Measurements from ENCODE around the gene ESYT3.

ESYT3 gene

GRCh38 chr3:138455801-138456716, 21.6 kb downstream of the ESYT3 start:
- Histone ChIP-seq H3K9ac (ENCODE audit: low read depth, low read length) (no peak overlapping the region), H3K4me3 (ENCODE audit: low read depth, low read length) (no peak overlapping the region), H3K36me3 (ENCODE audit: control insufficient read depth, insufficient read depth, low read length) (peaks cover 12% of the 10 kb centered on the region; the same call in 1 of the 2 replicates), H3K27me3 (ENCODE audit: control insufficient read depth, insufficient read depth, low read length) (no peaks in the 10 kb centered on the region), H3K27ac (ENCODE audit: low read depth, low read length) (no peak overlapping the region), H3K4me1 (ENCODE audit: control insufficient read depth, insufficient read depth, low read length) (no peaks in the 10 kb centered on the region), H3K9me3 (ENCODE audit: control insufficient read depth, insufficient read depth, low read length) (no peaks in the 10 kb centered on the region)

- Histone ChIP-seq H3K27me3 (ENCODE audit: control insufficient read depth, insufficient read depth, low read length) (no peaks in the 10 kb centered on the region), H3K9ac (ENCODE audit: low read depth, low read length) (no peak overlapping the region), H3K27ac (ENCODE audit: low read depth, low read length) (peak overlapping the region; percentile 62), H3K36me3 (ENCODE audit: control insufficient read depth, insufficient read depth, low read length) (peaks cover 12% of the 10 kb centered on the region; the same call in 1 of the 2 replicates), H3K4me1 (ENCODE audit: control insufficient read depth, insufficient read depth, low read length) (no peaks in the 10 kb centered on the region), H3K4me3 (ENCODE audit: low read depth, low read length) (no peak overlapping the region), H3K9me3 (ENCODE audit: control insufficient read depth, insufficient read depth, low read length) (no peaks in the 10 kb centered on the region)
Measured at GRCh38 chr3:138456961-138457862, 22.8 kb downstream of the ESYT3 start.

GRCh38 chr3:138457863-138458735, 23.7 kb downstream of the ESYT3 start:
- H3K36me3 ChIP-seq (ENCODE audit: control insufficient read depth, insufficient read depth, low read length) = peaks cover 12% of the 10 kb centered on the region; the same call in 1 of the 2 replicates
- peak overlapping the region; percentile 62 for H3K27ac ChIP-seq (ENCODE audit: low read depth, low read length)
- H3K4me1 ChIP-seq (ENCODE audit: control insufficient read depth, insufficient read depth, low read length) = no peaks in the 10 kb centered on the region
- H3K27me3 ChIP-seq (ENCODE audit: control insufficient read depth, insufficient read depth, low read length) = no peaks in the 10 kb centered on the region
- no peak overlapping the region for H3K9ac ChIP-seq (ENCODE audit: low read depth, low read length)
- no peak overlapping the region for H3K4me3 ChIP-seq (ENCODE audit: low read depth, low read length)
- no peaks in the 10 kb centered on the region for H3K9me3 ChIP-seq (ENCODE audit: control insufficient read depth, insufficient read depth, low read length)

- Histone ChIP-seq H3K27me3 (ENCODE audit: control insufficient read depth, insufficient read depth, low read length) (no peaks in the 10 kb centered on the region), H3K27ac (ENCODE audit: low read depth, low read length) (no peak overlapping the region), H3K9me3 (ENCODE audit: control insufficient read depth, insufficient read depth, low read length) (no peaks in the 10 kb centered on the region), H3K36me3 (ENCODE audit: control insufficient read depth, insufficient read depth, low read length) (peaks cover 12% of the 10 kb centered on the region; the same call in 1 of the 2 replicates), H3K9ac (ENCODE audit: low read depth, low read length) (no peak overlapping the region), H3K4me3 (ENCODE audit: low read depth, low read length) (no peak overlapping the region), H3K4me1 (ENCODE audit: control insufficient read depth, insufficient read depth, low read length) (no peaks in the 10 kb centered on the region)
Measured at GRCh38 chr3:138458774-138459499, 24.5 kb downstream of the ESYT3 start.

GRCh38 chr3:138459619-138460535, 25.5 kb downstream of the ESYT3 start:
- Histone ChIP-seq H3K27me3 (ENCODE audit: control insufficient read depth, insufficient read depth, low read length) (no peaks in the 10 kb centered on the region), H3K36me3 (ENCODE audit: control insufficient read depth, insufficient read depth, low read length) (peaks cover 12% of the 10 kb centered on the region; the same call in 1 of the 2 replicates), H3K27ac (ENCODE audit: low read depth, low read length) (no peak overlapping the region), H3K4me3 (ENCODE audit: low read depth, low read length) (no peak overlapping the region), H3K9me3 (ENCODE audit: control insufficient read depth, insufficient read depth, low read length) (no peaks in the 10 kb centered on the region), H3K9ac (ENCODE audit: low read depth, low read length) (no peak overlapping the region), H3K4me1 (ENCODE audit: control insufficient read depth, insufficient read depth, low read length) (no peaks in the 10 kb centered on the region)

GRCh38 chr3:138460536-138461205, 26.3 kb downstream of the ESYT3 start:
- Histone ChIP-seq H3K4me3 (ENCODE audit: low read depth, low read length) (no peak overlapping the region), H3K27me3 (ENCODE audit: control insufficient read depth, insufficient read depth, low read length) (no peaks in the 10 kb centered on the region), H3K27ac (ENCODE audit: low read depth, low read length) (no peak overlapping the region), H3K36me3 (ENCODE audit: control insufficient read depth, insufficient read depth, low read length) (peaks cover 5% of the 10 kb centered on the region; the same call in 1 of the 2 replicates), H3K9ac (ENCODE audit: low read depth, low read length) (no peak overlapping the region), H3K9me3 (ENCODE audit: control insufficient read depth, insufficient read depth, low read length) (no peaks in the 10 kb centered on the region), H3K4me1 (ENCODE audit: control insufficient read depth, insufficient read depth, low read length) (no peaks in the 10 kb centered on the region)

- H3K4me3 ChIP-seq (ENCODE audit: low read depth, low read length) = no peak overlapping the region
- no peaks in the 10 kb centered on the region for H3K9me3 ChIP-seq (ENCODE audit: control insufficient read depth, insufficient read depth, low read length)
- no peaks in the 10 kb centered on the region for H3K4me1 ChIP-seq (ENCODE audit: control insufficient read depth, insufficient read depth, low read length)
- no peak overlapping the region for H3K9ac ChIP-seq (ENCODE audit: low read depth, low read length)
- no peak overlapping the region for H3K27ac ChIP-seq (ENCODE audit: low read depth, low read length)
- no peaks in the 10 kb centered on the region for H3K27me3 ChIP-seq (ENCODE audit: control insufficient read depth, insufficient read depth, low read length)
- H3K36me3 ChIP-seq (ENCODE audit: control insufficient read depth, insufficient read depth, low read length) = peaks cover 4% of the 10 kb centered on the region; the same call in 1 of the 2 replicates
Measured at GRCh38 chr3:138461246-138461645, 26.8 kb downstream of the ESYT3 start.

- Histone ChIP-seq H3K27me3 (ENCODE audit: control insufficient read depth, insufficient read depth, low read length) (no peaks in the 10 kb centered on the region), H3K4me1 (ENCODE audit: control insufficient read depth, insufficient read depth, low read length) (no peaks in the 10 kb centered on the region), H3K4me3 (ENCODE audit: low read depth, low read length) (no peak overlapping the region), H3K27ac (ENCODE audit: low read depth, low read length) (no peak overlapping the region), H3K9ac (ENCODE audit: low read depth, low read length) (no peak overlapping the region), H3K9me3 (ENCODE audit: control insufficient read depth, insufficient read depth, low read length) (no peaks in the 10 kb centered on the region), H3K36me3 (ENCODE audit: control insufficient read depth, insufficient read depth, low read length) (peaks cover 4% of the 10 kb centered on the region; the same call in 1 of the 2 replicates)
Measured at GRCh38 chr3:138461896-138462295, 27.5 kb downstream of the ESYT3 start.
